Stimulated activated naive B cell treated with anti-CD40 and anti-IgM and Interleukin-4, amounts not matched to agents 10 μg/mL and 1 μg/mL and 100 μg/mL, for 72 hours (primary cell): ENCODE results near the gene ERBB4.

Source experiments
- ATAC-seq, 2 donors: fragments of 150-1000 bp; cut with Tn5 transposase; replicated peaks; 2 replicates each; pipeline ENCODE4 v1.10.0; 2021; ENCODE audit warnings: moderate library complexity in 1 of 2
- DNase-seq: peaks from one replicate; pipeline ENCODE4 v3.0.0; 2021
- H3K27ac Mint-ChIP-seq: one replicate; pipeline ENCODE4 v1.8.0; 2022; ENCODE audit warnings: mild to moderate bottlenecking, mixed read lengths
- H3K27me3 Mint-ChIP-seq, 2 donors: one replicate each; pipeline ENCODE4 v1.8.0; 2022; ENCODE audit warnings: mixed read lengths in 2 of 2
- H3K36me3 Mint-ChIP-seq, 2 donors: one replicate each; pipeline ENCODE4 v1.8.0; 2022; ENCODE audit warnings: mixed read lengths in 2 of 2, mild to moderate bottlenecking in 1 of 2
- H3K4me1 Mint-ChIP-seq, 2 donors: one replicate each; pipeline ENCODE4 v1.8.0; 2022; ENCODE audit warnings: mixed read lengths in 2 of 2, mild to moderate bottlenecking in 1 of 2
- H3K4me3 Mint-ChIP-seq, 2 donors: one replicate each; pipeline ENCODE4 v1.8.0; 2022; ENCODE audit warnings: mild to moderate bottlenecking in 2 of 2, mixed read lengths in 2 of 2, moderate library complexity in 1 of 2
- H3K9me3 Mint-ChIP-seq, 2 donors: one replicate each; pipeline ENCODE4 v1.8.0; 2022; ENCODE audit warnings: mixed read lengths in 2 of 2, mild to moderate bottlenecking in 1 of 2

ERBB4 gene

DNA sequence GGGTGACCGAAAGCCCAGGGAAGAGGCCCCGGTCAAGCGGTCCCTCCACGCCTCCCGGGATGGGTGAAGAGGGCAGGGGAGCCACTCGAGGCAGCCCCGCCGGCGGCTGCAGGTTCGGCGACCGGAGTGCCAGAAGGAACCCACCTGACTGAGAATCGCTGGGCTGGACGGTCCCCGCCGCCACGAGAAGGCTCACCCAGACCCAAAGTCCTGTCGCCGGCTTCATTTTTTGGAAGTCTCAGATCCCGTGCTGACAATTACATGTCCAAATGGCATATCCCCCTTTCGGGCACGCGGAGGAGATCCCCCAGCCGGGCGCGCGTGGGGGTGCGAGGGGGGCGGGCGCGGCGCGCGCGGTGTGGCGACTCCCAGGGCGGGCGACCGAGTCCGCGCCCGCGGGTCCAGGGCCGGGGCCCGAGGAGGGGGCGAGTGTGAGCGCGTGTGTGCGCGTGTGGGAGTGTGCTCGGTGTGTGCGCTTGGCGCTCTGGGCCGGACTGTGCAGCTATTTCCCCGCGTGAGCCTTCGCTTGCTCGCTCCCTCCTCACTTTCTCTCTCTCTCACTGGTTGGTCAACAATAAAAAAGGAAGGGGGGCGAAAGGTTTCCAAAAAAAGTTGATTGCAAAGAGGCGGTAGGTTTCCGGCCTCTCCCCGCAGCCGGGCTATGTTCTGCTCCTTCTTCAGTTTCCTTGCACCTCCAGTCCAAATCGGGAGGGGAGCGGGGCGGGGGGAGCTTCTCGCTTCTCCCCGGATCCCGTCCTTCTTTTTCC is at the start of gene ERBB4:
TSS of gene ERBB4 (minus strand) at position 498 of the 767 bp plus-strand sequence. CDS start at position 226, 272 bp downstream.
- Mint-ChIP-seq H3K9me3 (no peaks in the 10 kb centered on the region), H3K36me3 (no peaks in the 10 kb centered on the region), H3K27me3 (peaks cover 38 to 76% of the 10 kb centered on the region in 2 donors), H3K27ac (peak within 1 kb of the TSS; percentile 79), H3K4me1 (peaks cover 15 to 26% of the 10 kb centered on the region in 2 donors), H3K4me3 (peak within 1 kb of the TSS; percentile 72 to 78)
- ATAC-seq (peak; percentile 27 to 34), DNase-seq (no peak)

DNA sequence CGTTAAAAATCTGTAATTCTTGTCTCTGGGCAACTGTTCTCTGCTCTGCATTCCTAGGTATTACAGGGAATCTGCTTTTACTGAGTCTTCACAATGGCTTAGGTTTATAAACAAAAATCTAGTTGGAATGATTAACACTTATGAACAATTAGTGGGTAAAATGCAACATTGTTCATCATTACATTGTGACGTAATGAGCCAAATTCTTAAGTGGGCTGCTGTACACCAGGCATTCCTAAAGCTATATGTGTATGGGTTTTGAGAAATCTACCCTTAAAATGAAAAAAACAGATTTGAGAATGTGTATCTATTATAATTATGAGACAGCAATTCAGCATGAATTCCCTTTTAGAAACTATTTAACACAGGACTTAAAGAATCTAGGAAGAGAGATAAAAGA is 41.5 kb upstream of the ERBB4 start:
- H3K4me3 Mint-ChIP-seq = no peak overlapping the region
- H3K27me3 Mint-ChIP-seq = no peaks in the 10 kb centered on the region
- no peaks in the 10 kb centered on the region for H3K36me3 Mint-ChIP-seq
- no peak overlapping the region for H3K27ac Mint-ChIP-seq
- H3K4me1 Mint-ChIP-seq = no peaks in the 10 kb centered on the region
- peaks cover 3 to 10% of the 10 kb centered on the region in 2 donors for H3K9me3 Mint-ChIP-seq
- no peak for ATAC-seq
- DNase-seq = no peak

DNA sequence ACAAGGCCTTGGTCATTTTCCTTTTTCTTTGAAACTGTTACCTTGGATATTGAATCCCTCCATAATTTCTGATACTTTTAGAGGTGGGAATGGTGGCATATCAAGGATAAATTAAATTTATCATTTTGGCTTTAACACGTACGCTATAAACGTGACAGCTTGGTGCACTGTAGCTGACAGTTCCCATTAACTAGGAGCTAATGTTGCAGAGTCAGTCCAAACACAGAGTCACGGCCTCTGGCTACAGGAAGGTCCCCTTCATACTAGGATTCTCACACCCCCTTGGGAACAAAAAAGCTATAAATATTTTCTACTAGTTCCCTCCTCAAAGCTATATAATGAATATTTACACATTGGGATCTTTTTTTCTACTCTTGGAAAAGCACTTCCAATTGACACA is 17.7 kb upstream of the ERBB4 start:
- no peak overlapping the region for H3K27ac Mint-ChIP-seq
- DNase-seq = no peak
- H3K36me3 Mint-ChIP-seq = no peaks in the 10 kb centered on the region
- H3K27me3 Mint-ChIP-seq = no peaks in the 10 kb centered on the region
- H3K4me3 Mint-ChIP-seq = no peak overlapping the region
- ATAC-seq = no peak
- H3K9me3 Mint-ChIP-seq = no peaks in the 10 kb centered on the region
- H3K4me1 Mint-ChIP-seq = no peaks in the 10 kb centered on the region

DNA sequence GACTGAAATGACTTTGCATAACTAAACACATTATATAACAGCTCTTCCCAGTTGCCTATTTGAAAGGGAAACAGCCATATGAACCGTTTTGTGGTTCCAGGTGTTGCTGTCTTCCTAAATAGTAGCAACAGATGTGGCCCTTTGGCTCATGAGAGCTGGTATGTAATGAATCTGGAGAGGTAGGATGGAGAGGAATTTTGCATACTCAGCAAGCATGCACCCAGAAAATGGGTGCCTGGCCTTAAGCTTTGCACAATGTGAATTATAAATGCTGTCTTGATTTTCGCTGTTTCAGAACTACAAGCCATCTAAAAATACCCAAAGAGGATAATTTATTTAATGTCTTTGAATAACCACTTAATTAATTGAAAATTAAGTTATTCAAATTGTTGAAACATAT is 15.6 kb upstream of the ERBB4 start:
- no peak for DNase-seq
- Mint-ChIP-seq H3K9me3 (no peaks in the 10 kb centered on the region), H3K27ac (no peak overlapping the region), H3K4me3 (no peak overlapping the region), H3K4me1 (no peaks in the 10 kb centered on the region), H3K36me3 (no peaks in the 10 kb centered on the region), H3K27me3 (peaks cover 0 to 4% of the 10 kb centered on the region in 2 donors)
- ATAC-seq = no peak

DNA sequence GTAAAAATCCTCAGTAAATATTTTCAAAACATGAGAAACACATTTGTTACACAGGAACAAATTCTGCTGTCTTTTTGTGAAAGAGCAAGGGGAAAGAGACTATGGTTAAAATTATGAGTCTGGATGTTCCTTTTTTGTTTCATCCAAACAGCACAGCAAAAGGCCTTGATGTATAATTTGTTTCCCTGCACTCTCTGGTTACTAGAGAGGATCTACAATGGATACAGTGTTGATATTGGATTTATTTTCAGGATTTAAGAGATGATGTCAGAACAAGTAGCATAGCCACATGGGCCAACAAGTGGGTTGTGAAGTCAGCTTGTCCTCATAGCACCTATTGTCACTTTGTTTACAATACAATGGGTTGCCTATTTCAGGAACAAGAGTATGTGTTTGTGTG is 11.3 kb upstream of the ERBB4 start:
- ATAC-seq (no peak), DNase-seq (no peak)
- Mint-ChIP-seq H3K4me3 (no peak overlapping the region), H3K36me3 (no peaks in the 10 kb centered on the region), H3K4me1 (no peaks in the 10 kb centered on the region), H3K27me3 (peaks cover 0 to 7% of the 10 kb centered on the region in 2 donors), H3K27ac (no peak overlapping the region), H3K9me3 (no peaks in the 10 kb centered on the region)

DNA sequence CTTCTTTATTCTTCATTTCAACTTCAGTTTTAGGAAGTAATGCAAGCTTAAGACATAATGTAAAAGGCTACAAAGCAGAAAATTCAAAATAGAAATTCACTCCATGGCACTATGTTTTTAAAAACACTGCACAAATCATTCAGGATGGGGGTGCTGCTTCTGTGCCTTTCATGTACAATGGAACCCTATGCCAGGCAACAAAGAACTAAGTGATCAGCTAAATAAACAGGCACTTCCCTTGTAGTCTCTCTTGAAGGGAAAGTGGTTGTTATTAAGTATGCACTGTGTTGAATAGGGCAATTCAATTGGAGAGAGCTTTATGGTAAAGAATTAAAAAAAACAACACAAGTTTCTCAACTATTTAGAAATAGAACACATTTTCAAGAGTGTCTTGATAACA is 10.9 kb upstream of the ERBB4 start:
- H3K4me1 Mint-ChIP-seq = no peaks in the 10 kb centered on the region
- H3K27ac Mint-ChIP-seq = no peak overlapping the region
- H3K36me3 Mint-ChIP-seq = no peaks in the 10 kb centered on the region
- H3K27me3 Mint-ChIP-seq = peaks cover 0 to 7% of the 10 kb centered on the region in 2 donors
- H3K9me3 Mint-ChIP-seq = no peaks in the 10 kb centered on the region
- ATAC-seq (no peak), DNase-seq (no peak)
- no peak overlapping the region for H3K4me3 Mint-ChIP-seq

DNA sequence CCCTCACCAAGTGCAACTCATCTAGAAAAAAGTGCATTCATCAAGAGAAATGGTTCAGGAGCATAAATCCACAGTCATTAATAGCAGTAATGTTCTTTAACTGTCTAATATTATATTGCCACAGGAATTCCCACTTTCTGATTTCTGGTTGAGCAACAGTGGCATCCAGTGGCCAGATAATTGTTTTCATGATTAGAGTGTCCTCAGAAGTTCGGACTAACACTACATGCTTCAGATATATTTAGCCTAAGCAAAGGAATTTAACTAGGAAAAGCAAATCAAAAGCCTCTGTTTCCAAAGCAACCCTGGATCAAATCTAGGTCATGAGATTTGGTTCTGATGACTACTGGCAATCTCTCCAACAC is 9.8 kb upstream of the ERBB4 start:
- DNase-seq = no peak
- H3K27ac Mint-ChIP-seq = no peak overlapping the region
- no peak for ATAC-seq
- no peaks in the 10 kb centered on the region for H3K9me3 Mint-ChIP-seq
- peaks cover 0 to 7% of the 10 kb centered on the region in 2 donors for H3K27me3 Mint-ChIP-seq
- no peaks in the 10 kb centered on the region for H3K4me1 Mint-ChIP-seq
- H3K4me3 Mint-ChIP-seq = no peak overlapping the region
- no peaks in the 10 kb centered on the region for H3K36me3 Mint-ChIP-seq

DNA sequence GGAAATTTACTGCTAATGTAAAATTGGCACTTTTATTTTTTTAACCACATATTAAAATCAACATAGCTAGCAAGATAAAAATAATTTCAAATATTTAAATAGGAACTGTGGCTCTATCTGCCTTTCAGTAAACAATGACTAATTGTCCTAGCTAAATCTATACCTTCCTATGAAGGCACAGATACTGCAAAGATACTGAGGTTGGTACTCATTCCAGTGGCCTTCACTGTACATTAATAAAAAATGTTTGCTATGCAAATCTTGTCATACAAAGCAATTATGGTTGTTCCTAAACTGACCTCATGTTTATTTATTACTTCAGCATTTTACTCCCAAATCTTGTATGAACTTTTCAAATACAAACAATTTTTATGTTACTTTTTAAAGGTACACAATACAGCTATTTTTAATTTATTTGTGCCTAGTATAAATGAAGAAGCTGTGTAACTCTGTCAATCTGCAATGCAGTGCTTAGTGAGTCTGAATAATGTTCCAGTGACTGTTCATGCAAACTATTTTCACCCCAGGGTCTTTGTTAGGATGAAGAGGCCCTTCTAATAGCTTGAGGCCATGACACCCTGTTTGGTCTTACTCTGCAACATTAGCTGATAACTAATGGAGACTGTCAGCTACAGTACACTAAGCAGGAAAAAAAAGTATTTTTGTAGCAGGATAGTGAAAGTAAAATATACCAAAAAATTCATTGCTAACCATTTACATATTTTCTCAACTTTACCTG is 9.3 kb upstream of the ERBB4 start:
- no peak overlapping the region for H3K4me3 Mint-ChIP-seq

DNA sequence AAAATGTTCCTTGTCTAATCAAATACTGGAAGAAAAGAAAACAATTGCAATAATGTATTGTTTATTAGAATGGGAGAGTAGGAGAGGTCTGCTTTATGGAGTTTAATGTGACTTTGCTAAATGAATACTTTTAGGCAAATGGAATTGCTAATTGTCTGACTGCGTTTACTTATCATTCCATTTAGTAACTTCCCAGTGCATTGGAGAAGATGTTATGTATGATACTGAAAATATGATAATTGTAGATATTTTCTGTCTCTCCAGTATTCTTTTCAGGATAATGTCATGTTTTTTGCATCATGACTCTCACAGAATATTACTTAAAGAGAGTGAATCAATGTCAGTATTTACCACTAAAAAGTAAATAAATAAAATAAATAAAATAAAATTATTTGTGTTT is 8.1 kb upstream of the ERBB4 start:
- Mint-ChIP-seq H3K27me3 (peaks cover 7 to 10% of the 10 kb centered on the region in 2 donors), H3K4me1 (no peaks in the 10 kb centered on the region), H3K27ac (no peak overlapping the region), H3K9me3 (no peaks in the 10 kb centered on the region), H3K4me3 (no peak overlapping the region), H3K36me3 (no peaks in the 10 kb centered on the region)
- ATAC-seq = no peak
- DNase-seq = no peak

More for the DNA sequence above, 9.3 kb upstream of the ERBB4 start:
- Mint-ChIP-seq H3K36me3 (no peaks in the 10 kb centered on the region), H3K9me3 (no peaks in the 10 kb centered on the region), H3K4me1 (no peaks in the 10 kb centered on the region), H3K27ac (no peak overlapping the region), H3K27me3 (peaks cover 0 to 7% of the 10 kb centered on the region in 2 donors)
- ATAC-seq (no peak), DNase-seq (no peak)

DNA sequence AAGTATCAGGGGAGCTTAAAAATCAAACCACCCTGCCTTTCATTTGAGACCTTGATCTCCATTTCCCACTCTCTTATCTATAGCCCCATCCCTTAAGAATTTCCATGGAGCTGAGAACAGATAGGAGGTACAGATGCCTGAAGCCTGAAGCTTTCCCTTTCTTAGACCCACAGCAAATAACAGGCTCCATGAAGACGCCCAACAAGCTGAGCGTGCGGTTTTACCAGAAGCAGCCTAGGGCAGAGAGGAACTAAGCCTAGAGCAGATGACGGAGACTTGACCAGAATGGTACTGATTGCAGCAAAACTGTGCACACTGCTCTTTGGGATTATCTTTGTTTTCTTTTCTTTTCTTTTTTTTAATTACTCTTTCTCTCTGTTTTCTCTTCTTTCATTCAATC is 1.7 kb upstream of the ERBB4 start:
- Mint-ChIP-seq H3K4me1 (peaks cover 15 to 26% of the 10 kb centered on the region in 2 donors), H3K36me3 (no peaks in the 10 kb centered on the region), H3K9me3 (no peaks in the 10 kb centered on the region), H3K27me3 (peaks cover 28 to 67% of the 10 kb centered on the region in 2 donors), H3K4me3 (no peak overlapping the region), H3K27ac (no peak overlapping the region)
- ATAC-seq = no peak
- DNase-seq = no peak

DNA sequence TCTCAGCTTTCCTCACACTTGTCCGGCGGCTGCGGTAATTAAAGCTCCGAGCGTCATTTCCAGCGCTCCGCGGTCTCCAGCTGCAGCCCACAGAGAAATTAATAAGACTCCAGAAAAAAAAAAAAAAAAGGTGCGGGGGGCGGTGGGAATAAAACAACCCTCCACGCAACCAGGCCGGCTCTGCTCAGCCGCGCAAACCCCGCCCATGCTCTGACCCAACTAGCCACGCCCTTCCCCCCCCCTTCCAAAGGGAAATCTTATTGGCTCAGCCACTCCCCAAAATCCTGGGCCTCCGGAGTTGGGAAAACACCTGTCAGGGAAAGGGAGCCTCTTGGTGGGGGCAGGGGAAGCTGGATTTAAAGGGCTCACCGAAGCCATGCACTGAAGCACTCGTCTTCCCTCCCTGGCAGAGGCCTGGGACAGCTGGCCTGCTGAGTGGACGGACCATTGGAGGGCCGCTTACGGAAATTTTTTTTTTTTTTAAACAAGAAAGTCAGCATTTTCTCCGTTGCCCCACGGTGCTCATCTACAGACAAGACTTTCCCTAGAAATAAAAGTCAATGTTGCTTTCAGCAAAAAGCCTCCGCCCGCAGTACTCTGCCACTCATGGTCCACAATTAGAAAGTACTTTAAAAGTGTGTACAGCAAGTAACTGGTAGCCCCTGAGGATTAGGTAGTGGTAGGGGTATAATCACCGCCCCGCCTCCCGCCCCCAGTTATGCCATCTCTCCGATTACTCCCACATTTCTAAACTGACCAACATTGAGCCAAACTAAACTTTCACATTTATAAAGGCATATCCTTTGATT is 674 bp upstream of the ERBB4 start:
- Mint-ChIP-seq H3K4me1 (peaks cover 15 to 26% of the 10 kb centered on the region in 2 donors), H3K9me3 (no peaks in the 10 kb centered on the region), H3K36me3 (no peaks in the 10 kb centered on the region), H3K4me3 (peak overlapping the region; percentile 63 to 74), H3K27me3 (peaks cover 31 to 71% of the 10 kb centered on the region in 2 donors), H3K27ac (peak overlapping the region; percentile 79)
- ATAC-seq = no peak
- DNase-seq = no peak

DNA sequence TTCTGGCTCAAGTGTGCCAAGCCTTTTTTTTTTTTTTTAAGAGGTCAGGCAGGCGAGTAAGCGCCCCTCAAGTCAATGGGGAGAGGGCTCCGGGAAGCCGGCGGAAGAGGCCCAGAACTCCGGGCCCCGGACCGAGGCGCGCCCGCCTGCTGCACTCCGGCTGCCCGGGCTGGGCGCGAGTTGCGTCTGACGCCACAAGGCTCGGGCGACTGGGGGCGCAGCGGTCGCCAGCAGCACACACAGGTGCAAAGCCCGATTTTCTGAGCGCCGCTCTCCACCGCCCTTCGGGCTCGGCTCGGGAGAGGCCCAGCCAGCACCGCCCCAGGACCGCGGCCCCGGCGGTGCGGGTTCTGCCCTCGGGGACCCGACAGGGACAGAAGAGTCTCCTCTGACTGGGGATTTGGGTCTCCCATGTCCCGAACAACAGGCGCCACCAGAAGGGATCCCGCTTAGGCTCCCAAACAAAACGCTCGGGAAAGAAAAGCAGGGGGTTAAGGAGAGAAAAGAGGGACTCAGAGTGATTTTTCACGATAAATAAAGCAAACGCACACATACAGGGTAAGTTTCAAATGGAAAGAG is 787 bp downstream of the ERBB4 start:
- ATAC-seq (peak; percentile 27 to 38), DNase-seq (no peak)
- Mint-ChIP-seq H3K4me1 (peaks cover 15 to 26% of the 10 kb centered on the region in 2 donors), H3K27ac (peak overlapping the region; percentile 11), H3K4me3 (peak overlapping the region; percentile 72 to 78), H3K9me3 (no peaks in the 10 kb centered on the region), H3K27me3 (peaks cover 38 to 76% of the 10 kb centered on the region in 2 donors), H3K36me3 (no peaks in the 10 kb centered on the region)

DNA sequence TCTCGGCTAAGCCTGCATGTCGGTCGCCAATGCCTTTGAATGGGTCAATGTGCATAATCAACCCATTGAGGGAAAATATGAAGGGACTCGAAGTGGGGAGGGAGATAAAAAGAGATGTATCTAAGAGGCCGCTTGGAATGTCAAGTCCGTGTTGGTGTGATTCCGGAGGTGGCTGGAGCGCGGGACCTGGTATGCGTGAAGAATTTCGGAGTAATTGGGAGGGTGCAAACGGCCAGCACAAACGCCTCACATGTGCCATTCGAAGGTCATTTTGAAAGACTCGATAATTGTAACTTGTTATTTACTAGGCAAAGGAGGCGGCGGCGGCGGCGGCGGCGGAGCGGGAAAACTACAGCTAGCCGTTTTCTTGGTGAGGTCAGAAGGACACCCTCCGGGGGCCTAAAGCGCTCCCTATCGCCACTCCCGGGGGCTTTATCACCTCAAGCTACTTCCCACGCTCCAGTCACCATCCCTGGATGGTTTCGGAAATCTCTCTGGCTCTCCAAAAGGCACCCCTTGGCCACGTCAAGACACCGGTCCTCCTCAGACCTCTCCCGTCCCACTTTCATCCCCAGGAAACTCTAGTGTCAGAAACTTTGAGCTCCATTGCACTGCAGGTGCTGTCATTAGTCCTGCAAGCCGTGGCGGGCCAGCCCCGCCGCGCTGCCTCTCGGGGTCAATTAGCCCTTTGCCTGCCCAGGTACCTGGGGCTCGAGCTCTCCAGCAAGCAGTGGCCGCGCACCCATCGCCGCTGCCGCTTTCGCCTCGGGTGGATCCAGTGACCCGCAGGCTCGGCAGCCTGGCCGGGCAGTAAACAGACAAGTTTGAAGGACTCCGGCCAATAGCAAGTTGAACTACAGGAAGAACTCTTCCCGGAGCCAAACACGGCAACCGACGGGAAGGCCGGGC is 1.5 kb downstream of the ERBB4 start:
- Mint-ChIP-seq H3K4me3 (peak overlapping the region; percentile 62 to 78), H3K4me1 (peaks cover 15 to 26% of the 10 kb centered on the region in 2 donors), H3K9me3 (no peaks in the 10 kb centered on the region), H3K27ac (peak overlapping the region; percentile 26), H3K27me3 (peaks cover 38 to 70% of the 10 kb centered on the region in 2 donors), H3K36me3 (no peaks in the 10 kb centered on the region)
- DNase-seq (no peak), ATAC-seq (peak; percentile 14 to 25)
